Loucy (cell line): Measurements from ENCODE around the gene ZNF831.

ENCODE experiments used
- CTCF ChIP-seq: fragments of 200-600 bp; sonication (generic); conservative IDR thresholded peaks from 2 replicates; pipeline ENCODE4 v1.5.1; 2014; ENCODE audit warnings: mild to moderate bottlenecking, antibody characterized with exemption, low read length
- EZH2phosphoT487 ChIP-seq: fragments of 200-600 bp; IDR thresholded peaks from 2 replicates; pipeline ENCODE4 v1.6.1; 2018; ENCODE audit warnings: antibody characterized with exemption, mild to moderate bottlenecking, moderate library complexity, borderline replicate concordance

GRCh38 chr20:59220161-59220560 is 56.5 kb downstream of the ZNF831 start:
- TF ChIP-seq CTCF (no peak), EZH2phosphoT487 (no peak)
